ES-I3 (cell line): Measurements from ENCODE around the gene DSN1.

ENCODE experiments used
- H3K36me3 ChIP-seq: 2 replicates; pipeline ENCODE4 v1.6.1; 2013; ENCODE audit warnings: mild to moderate bottlenecking, low read length, control low read depth, moderate library complexity; ENCODE audit not compliant: insufficient read depth
- H3K4me1 ChIP-seq: 2 replicates; pipeline ENCODE4 v1.6.1; 2013; ENCODE audit warnings: mild to moderate bottlenecking, control low read depth, low read length; ENCODE audit not compliant: insufficient read depth
- H3K9ac ChIP-seq: 2 replicates; pipeline ENCODE4 v1.6.1; 2013; ENCODE audit warnings: low read depth, mild to moderate bottlenecking, low read length, moderate library complexity
- H3K9me3 ChIP-seq: 2 replicates; pipeline ENCODE4 v1.6.1; 2013; ENCODE audit warnings: mild to moderate bottlenecking, low read length, moderate library complexity; ENCODE audit not compliant: control insufficient read depth, insufficient read depth

Gene DSN1

GRCh38 chr20:36784900-36785299, 11.3 kb upstream of the DSN1 start:
- peaks cover 8% of the 10 kb centered on the region for H3K36me3 ChIP-seq
- no peak overlapping the region for H3K9ac ChIP-seq
- no peaks in the 10 kb centered on the region for H3K4me1 ChIP-seq
- no peaks in the 10 kb centered on the region for H3K9me3 ChIP-seq

- no peak overlapping the region for H3K9ac ChIP-seq
- no peaks in the 10 kb centered on the region for H3K9me3 ChIP-seq
- peaks cover 8% of the 10 kb centered on the region for H3K36me3 ChIP-seq
These were observed 10.6 kb upstream of the DSN1 start for GRCh38 chr20:36784116-36784515.

GRCh38 chr20:36779656-36780025, 6.1 kb upstream of the DSN1 start:
- no peaks in the 10 kb centered on the region for H3K4me1 ChIP-seq
- H3K9ac ChIP-seq: no peak overlapping the region
- H3K9me3 ChIP-seq: no peaks in the 10 kb centered on the region
- peaks cover 5% of the 10 kb centered on the region; the same call in 1 of the 2 replicates for H3K36me3 ChIP-seq

More at GRCh38 chr20:36784116-36784515, 10.6 kb upstream of the DSN1 start:
- no peaks in the 10 kb centered on the region for H3K4me1 ChIP-seq

GRCh38 chr20:36778831-36779655, 5.5 kb upstream of the DSN1 start:
- H3K4me1 ChIP-seq: no peaks in the 10 kb centered on the region
- H3K9ac ChIP-seq: no peak overlapping the region

GRCh38 chr20:36777576-36777975, 4.0 kb upstream of the DSN1 start:
- no peaks in the 10 kb centered on the region for H3K9me3 ChIP-seq
- H3K4me1 ChIP-seq: no peaks in the 10 kb centered on the region
- no peak overlapping the region for H3K9ac ChIP-seq
- H3K36me3 ChIP-seq: no peaks in the 10 kb centered on the region

More at GRCh38 chr20:36778831-36779655, 5.5 kb upstream of the DSN1 start:
- no peaks in the 10 kb centered on the region for H3K9me3 ChIP-seq
- H3K36me3 ChIP-seq: peaks cover 4% of the 10 kb centered on the region; the same call in 1 of the 2 replicates

GRCh38 chr20:36777167-36777566, 3.6 kb upstream of the DSN1 start:
- H3K4me1 ChIP-seq: no peaks in the 10 kb centered on the region
- H3K9ac ChIP-seq: no peak overlapping the region
- H3K9me3 ChIP-seq: no peaks in the 10 kb centered on the region
- H3K36me3 ChIP-seq: no peaks in the 10 kb centered on the region

- peaks cover 2% of the 10 kb centered on the region; the same call in 1 of the 2 replicates for H3K36me3 ChIP-seq
- no peaks in the 10 kb centered on the region for H3K9me3 ChIP-seq
- no peaks in the 10 kb centered on the region for H3K4me1 ChIP-seq
These were observed 2.3 kb upstream of the DSN1 start for GRCh38 chr20:36775826-36776225.

GRCh38 chr20:36775196-36775595, 1.6 kb upstream of the DSN1 start:
- no peaks in the 10 kb centered on the region for H3K9me3 ChIP-seq
- H3K36me3 ChIP-seq: peaks cover 5% of the 10 kb centered on the region; the same call in 1 of the 2 replicates
- no peaks in the 10 kb centered on the region for H3K4me1 ChIP-seq
- H3K9ac ChIP-seq: no peak overlapping the region

More at GRCh38 chr20:36775826-36776225, 2.3 kb upstream of the DSN1 start:
- no peak overlapping the region for H3K9ac ChIP-seq

GRCh38 chr20:36773107-36773596, 411 bp downstream of the DSN1 start:
- H3K9ac ChIP-seq: peak overlapping the region; percentile 97
- peaks cover 5% of the 10 kb centered on the region; the same call in 1 of the 2 replicates for H3K36me3 ChIP-seq
- no peaks in the 10 kb centered on the region for H3K4me1 ChIP-seq
- H3K9me3 ChIP-seq: no peaks in the 10 kb centered on the region

- peaks cover 5% of the 10 kb centered on the region; the same call in 1 of the 2 replicates for H3K36me3 ChIP-seq
- no peaks in the 10 kb centered on the region for H3K9me3 ChIP-seq
- H3K9ac ChIP-seq: no peak overlapping the region
- no peaks in the 10 kb centered on the region for H3K4me1 ChIP-seq
These were observed 2.9 kb downstream of the DSN1 start for GRCh38 chr20:36770680-36771079.

- H3K9me3 ChIP-seq: no peaks in the 10 kb centered on the region
- no peak overlapping the region for H3K9ac ChIP-seq
- H3K36me3 ChIP-seq: peaks cover 8% of the 10 kb centered on the region; the same call in 1 of the 2 replicates
- H3K4me1 ChIP-seq: no peaks in the 10 kb centered on the region
These were observed 4.7 kb downstream of the DSN1 start for GRCh38 chr20:36768768-36769430.

GRCh38 chr20:36761125-36761524, 12.4 kb downstream of the DSN1 start:
- Histone ChIP-seq H3K9me3 (no peaks in the 10 kb centered on the region), H3K36me3 (peaks cover 19% of the 10 kb centered on the region), H3K4me1 (no peaks in the 10 kb centered on the region), H3K9ac (no peak overlapping the region)

- H3K9ac ChIP-seq: no peak overlapping the region
- no peaks in the 10 kb centered on the region for H3K9me3 ChIP-seq
- H3K36me3 ChIP-seq: peaks cover 19% of the 10 kb centered on the region
- no peaks in the 10 kb centered on the region for H3K4me1 ChIP-seq
These were observed 12.9 kb downstream of the DSN1 start for GRCh38 chr20:36760647-36761046.

GRCh38 chr20:36758276-36758675, 15.3 kb downstream of the DSN1 start:
- H3K9me3 ChIP-seq: no peaks in the 10 kb centered on the region
- H3K9ac ChIP-seq: no peak overlapping the region
- no peaks in the 10 kb centered on the region for H3K4me1 ChIP-seq
- H3K36me3 ChIP-seq: peaks cover 24% of the 10 kb centered on the region

GRCh38 chr20:36756496-36756895, 17.1 kb downstream of the DSN1 start:
- no peaks in the 10 kb centered on the region for H3K9me3 ChIP-seq
- H3K9ac ChIP-seq: no peak overlapping the region
- H3K4me1 ChIP-seq: no peaks in the 10 kb centered on the region
- peaks cover 30% of the 10 kb centered on the region for H3K36me3 ChIP-seq
